SK-N-MC (cell line): ENCODE data around the gene PRODH.

ENCODE experiments used
- EZH2 ChIP-seq: fragments of 200-600 bp; sonication (generic); IDR thresholded peaks from one replicate; pipeline ENCODE4 v1.6.1; 2017; ENCODE audit warnings: antibody characterized with exemption
- POLR2AphosphoS5 ChIP-seq: IDR thresholded peaks from 2 replicates; pipeline ENCODE4 v1.6.1; 2012; ENCODE audit warnings: mild to moderate bottlenecking, low read depth, low read length, borderline replicate concordance

DNA sequence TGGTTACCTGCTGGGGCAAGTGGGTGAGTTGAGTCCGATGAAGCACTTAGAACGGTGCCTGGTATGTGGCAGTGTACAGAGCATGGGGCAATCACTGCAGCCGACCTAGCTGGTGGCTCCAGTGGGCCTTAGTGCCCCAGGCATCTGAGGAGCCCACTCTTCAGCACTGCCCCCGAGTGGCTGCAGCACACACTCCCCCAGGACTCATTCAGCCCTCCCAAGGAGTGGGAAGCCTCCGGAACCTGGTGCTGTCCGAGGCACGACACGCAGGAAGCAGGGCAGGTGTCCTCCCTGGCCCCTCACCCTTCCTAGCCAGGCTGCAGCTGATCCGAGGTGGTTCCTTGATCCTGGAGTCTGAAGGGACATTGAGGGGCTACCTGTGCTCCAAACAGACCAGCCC lies 42.4 kb upstream of the PRODH start:
- TF ChIP-seq EZH2, result no peak
- no peak for TF ChIP-seq POLR2AphosphoS5
